NCI-H226 (cell line): ENCODE data around the gene MISFA.
"Not testable (repeated sequence)": the region's sequence is repeated elsewhere in the genome, so short reads cannot be mapped to it uniquely, and the experiment has no call there.

Experiments
- DNase-seq: peaks from one replicate; pipeline ENCODE4 v3.0.0-alpha.2; 2015

Gene MISFA

DNA sequence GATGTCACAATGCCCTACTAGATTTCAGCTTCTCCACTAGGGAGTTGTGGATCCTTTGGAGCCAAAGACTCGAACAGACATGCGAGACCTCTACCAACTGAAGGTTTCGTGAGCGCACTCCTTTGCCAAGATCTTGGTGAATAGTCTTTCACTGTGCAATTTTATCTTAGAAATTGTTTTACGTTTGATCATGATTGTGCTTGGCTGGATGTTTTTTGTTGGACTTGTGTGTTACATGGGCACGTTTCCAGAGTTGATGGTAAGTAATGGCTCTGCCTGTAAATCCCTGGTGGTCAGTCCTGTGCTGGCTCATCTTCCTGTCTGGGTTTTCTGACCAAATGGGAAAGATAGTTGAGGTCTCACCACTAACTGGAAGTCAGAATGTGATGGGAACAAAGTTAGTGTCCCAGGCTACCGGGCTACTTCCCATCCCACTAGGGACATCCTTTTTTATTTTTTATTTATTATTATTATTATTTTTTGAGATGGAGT lies at the start of gene MISFA:
TSS of gene MISFA (plus strand) at position 51 of the 492 bp plus-strand sequence. CDS start at position 191, 140 bp downstream.
- DNase-seq: no peak

DNA sequence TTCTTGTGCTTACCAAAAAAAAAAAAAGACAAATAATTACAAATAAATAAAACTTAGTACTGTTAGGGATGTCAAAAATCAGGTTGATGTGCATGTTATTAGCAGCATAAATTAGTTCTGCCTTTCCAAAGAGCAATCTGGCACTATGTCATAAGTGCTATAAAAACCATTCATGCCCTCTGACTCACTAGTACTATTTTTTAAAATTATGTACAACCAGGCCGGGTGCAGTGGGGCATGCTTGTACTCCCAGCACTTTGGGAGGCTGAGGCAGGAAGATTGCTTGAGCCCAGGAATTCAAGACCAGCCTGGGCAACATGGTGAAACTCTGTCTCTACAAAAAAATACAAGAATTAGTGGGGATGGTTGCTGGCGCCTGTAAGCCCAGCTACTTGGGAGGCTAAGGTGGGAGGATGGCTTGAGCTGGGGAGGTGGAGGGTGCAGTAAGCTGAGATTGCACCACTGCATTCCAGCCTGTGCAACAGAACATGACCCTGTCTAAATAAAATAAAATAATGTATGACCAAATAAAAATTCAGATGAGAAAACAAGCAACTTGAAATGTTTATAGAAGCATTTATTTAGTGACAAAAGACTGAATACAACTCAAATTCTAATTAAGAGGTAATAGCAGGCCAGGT lies 36.4 kb upstream of the MISFA start:
- DNase-seq: peak; percentile 26

- no peak for DNase-seq
Observed at GRCh38 chr11:18564149-18564548, 35.4 kb upstream of the MISFA start.

DNA sequence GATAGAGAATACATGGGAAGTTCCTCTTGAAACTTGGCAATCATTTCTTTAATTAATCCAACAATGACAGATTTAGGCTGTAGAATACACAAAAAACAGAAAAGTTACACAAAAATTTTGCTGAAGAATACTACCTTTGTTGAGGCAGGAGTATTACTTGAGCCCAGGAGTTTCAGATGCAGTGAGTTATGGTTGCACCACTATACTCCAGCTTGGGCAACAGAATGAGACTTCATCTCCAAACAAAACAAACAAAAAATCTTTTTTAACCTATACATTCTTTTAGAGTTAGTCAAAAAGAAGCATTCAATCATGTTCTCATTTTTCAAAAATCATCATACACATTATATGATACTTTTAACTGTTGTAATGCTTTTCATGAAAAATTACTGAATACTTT lies 33.2 kb upstream of the MISFA start:
- no peak for DNase-seq

GRCh38 chr11:18567081-18567480 lies 32.5 kb upstream of the MISFA start:
- no peak for DNase-seq

- DNase-seq: no peak
Observed at GRCh38 chr11:18575361-18575760, 24.2 kb upstream of the MISFA start.

- peak; percentile 55 for DNase-seq
Observed at GRCh38 chr11:18578975-18579598, 20.5 kb upstream of the MISFA start.

- no peak for DNase-seq
Observed at GRCh38 chr11:18580113-18580766, 19.3 kb upstream of the MISFA start.

DNA sequence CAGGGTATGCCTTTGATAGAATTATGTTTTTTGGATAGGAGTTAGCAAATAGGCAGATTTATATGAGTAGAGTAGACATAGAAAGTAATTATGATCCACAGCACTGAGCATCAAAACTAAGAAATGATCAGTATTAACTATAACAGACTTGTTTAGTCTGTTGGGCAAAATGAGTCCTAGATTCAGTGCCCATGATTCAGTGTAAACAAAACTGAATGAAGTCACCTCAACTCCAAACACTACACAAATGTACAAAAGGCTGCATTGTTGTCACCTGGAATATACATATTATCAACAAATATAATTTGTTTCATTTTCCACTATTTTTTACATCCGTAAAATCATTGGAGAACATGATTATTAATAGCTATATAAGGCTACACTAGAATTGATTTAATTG lies 17.8 kb upstream of the MISFA start:
- no peak for DNase-seq

DNA sequence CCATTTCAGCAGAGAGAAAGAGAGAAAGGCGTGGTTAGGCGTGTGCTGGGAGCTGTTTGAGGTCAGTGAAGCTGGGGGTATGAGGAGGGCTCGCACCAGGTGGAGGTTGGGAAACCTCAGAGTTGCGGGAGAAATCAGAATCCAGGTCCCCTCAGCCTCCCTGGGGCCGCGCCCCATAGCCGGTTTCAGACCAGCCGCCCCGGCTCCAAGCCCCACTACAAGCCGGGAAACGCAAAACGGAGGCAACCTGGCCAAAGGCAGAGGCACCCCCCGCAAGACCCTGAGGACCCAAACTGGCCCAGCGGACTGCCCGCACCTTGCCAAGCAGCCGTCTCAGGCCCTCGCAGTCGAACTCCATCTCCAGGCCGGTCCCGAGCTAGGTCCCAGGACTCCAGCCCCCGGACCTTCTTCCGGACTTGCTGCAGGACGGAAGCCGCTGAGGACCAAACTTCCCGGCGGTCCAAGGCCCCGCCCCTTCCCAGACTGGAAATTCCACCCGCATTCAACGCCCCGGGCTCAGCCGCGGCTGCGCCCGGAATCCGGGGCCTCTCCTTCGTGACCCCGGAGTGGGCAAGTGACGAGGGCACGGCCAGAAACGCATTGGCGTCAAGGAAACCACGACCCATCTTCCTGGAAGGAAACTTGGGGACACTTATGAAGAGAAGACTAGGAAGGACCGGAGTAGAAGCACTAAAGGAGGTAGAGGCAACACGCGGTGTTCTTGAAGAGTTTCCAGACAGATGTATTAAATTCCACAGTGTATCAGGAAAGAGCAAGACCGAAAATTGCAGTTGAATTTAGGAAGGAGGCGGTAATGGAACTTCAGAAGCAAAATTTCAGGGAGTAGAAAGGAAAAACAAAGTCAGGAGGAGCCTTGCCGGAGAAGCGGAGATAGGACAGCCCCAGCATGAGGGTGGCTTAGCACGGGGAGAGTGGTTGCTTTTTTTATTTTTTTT lies 11.0 kb upstream of the MISFA start, which contains the start of gene UEVLD:
TSS of gene UEVLD (minus strand) at position 438 of the 956 bp plus-strand sequence. CDS start at position 358, 80 bp downstream.
- peak; percentile 88 for DNase-seq

DNA sequence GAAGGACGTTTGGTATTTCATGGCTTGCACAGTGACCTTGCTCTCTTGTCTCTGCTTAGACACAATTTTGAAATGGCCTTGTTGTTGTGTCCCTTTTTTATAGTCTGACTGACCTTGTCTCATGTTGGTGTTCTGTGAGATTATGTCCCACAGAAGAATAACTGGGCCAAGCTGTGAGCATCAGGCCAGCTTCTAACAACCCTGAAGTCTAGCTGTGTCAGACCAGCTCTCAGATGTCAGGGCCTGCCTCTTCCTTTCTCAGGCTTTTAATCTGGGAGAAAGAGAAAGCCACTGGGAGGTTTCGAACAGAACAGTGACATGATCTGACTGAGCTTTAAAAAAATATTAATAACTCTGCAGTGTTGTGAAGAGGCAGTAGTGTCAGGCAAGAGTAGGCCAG lies 9.0 kb upstream of the MISFA start:
- no peak for DNase-seq

DNA sequence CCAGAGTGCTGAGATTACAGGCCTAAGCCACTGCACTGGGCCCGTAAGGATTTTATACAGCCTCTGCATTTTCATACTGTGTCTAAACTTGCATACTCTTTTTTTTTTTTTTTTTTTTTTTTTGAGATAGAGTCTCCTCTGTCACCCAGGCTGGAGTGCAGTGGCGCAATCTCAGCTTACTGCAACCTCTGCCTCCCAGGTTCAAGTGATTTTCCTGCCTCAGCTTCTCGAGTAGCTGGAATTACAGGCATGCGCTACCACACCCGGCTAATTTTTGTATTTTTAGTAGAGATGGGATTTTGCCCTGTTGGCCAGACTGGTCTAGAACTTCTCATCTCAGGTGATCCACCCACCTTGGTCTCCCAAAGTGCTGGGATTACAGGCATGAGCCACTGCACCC lies 5.5 kb upstream of the MISFA start:
- not testable (repeated sequence) for DNase-seq

- DNase-seq: peak; percentile 78
Observed at GRCh38 chr11:18594999-18595749, 4.4 kb upstream of the MISFA start.

- DNase-seq: no peak
Observed at GRCh38 chr11:18600915-18601569, 1.5 kb downstream of the MISFA start.

GRCh38 chr11:18608376-18608775 lies 8.8 kb downstream of the MISFA start:
- no peak for DNase-seq

DNA sequence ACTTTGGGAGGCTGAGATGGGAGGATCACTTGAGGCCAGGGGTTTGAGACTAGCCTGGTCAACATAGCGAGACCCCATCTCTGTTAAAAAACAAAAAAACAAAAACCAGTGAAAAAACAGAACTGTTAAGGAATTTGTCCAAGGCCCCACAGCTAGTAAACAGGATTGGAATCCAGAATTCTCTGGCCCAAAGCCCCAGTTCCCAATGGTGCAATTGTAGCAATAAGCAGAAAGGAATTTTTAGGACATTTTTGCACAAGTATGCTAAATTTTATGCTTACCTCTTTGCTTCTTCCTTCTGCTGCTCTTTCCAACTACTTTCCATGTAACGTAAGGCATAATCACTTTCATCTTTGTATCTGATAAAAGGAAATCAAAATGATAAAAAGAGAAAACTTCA lies 11.6 kb downstream of the MISFA start:
- no peak for DNase-seq

DNA sequence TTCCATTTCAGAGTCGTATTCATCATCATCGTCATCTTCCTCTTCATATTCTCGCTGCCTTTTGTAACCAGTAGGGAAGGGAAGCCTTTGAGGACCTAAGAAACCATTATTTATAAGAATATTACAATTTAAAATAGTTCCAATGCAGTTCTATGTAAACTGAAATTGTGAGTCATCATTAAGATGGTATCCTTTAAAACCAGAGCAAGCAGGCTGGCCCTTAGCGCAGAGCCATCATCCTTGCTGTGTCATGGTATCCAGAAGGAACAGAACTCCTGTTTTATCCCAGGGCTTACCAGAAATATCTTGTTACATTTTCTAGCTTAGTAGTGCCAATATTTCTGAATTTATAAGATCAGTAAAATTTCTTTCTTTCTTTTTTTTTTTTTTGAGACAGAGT lies 12.8 kb downstream of the MISFA start:
- DNase-seq: no peak

DNA sequence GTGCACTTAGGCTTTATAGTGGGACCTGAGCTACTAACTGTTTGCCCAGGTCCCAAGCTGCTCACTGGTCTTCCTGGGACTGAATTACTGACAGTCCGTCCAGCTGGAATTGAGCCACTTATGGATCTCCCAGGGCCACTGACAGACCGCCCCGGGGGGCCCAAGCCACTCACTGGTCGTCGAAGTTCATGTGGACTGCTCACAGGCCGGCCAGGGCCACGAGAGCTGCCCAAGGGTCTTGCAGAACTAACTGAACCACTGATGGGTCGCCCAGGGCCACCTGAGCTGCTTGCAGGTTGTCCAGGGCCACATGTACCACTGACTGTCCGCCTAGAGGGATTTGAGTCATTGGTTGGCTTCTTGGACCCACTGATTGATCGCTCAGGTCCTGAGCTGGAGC lies 15.1 kb downstream of the MISFA start:
- DNase-seq: no peak

- no peak for DNase-seq
Observed at GRCh38 chr11:18615628-18616392, 16.2 kb downstream of the MISFA start.

DNA sequence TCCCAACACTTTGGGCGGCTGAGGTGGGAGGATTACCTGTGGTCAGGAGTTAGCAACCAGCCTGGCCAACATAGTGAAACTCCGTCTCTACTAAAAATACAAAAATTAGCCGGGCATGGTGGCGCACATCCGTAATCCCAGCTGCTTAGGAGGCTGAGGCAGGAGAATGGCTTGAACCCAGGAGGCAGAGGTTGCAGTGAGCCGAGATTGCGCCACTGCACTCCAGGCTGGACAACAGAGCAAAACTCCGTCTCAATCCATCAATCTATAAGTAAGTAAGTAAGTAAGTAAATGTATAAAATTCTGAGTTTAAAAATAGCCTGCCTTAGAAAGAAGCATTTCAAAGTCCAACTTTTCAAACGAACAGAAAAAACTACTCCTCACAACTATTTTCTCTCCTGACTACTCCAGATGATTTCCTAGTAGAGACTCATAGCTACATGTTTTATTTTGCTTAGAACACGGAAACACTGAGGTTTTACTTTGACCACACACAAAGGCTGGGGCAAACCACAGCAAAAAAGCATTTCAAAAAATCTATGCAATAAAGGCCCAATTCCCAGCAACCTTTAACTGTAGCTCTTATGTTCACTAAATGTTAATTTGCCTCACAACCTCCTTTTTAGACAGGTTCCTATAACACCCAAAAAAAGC lies 18.2 kb downstream of the MISFA start:
- DNase-seq: no peak
